NCI-H446 treated with DMSO at 0.1 percent for 48 hours (cell line): Measurements from ENCODE around the gene ACP4.
A peak's percentile ranks its signal among the peaks of the same experiment; 100 is the strongest.
"Not testable (repeated sequence)": the region's sequence is repeated elsewhere in the genome, so short reads cannot be mapped to it uniquely, and the experiment has no call there.

Experiments used
- DNase-seq: peaks from one replicate; lab custom pipeline; 2025; lab: John Stamatoyannopoulos, UW

The ACP4 gene

GRCh38 chr19:50797781-50798658 is 7.8 kb downstream of the ACP4 start:
- no peak for DNase-seq

GRCh38 chr19:50798659-50799546 is 8.7 kb downstream of the ACP4 start:
- no peak for DNase-seq

GRCh38 chr19:50799547-50799851 is 9.3 kb downstream of the ACP4 start:
- no peak for DNase-seq

- DNase-seq: no peak
Observed at GRCh38 chr19:50801107-50801506, 10.9 kb downstream of the ACP4 start.

GRCh38 chr19:50803633-50804419 is 13.6 kb downstream of the ACP4 start:
- peak; percentile 60 for DNase-seq

GRCh38 chr19:50804420-50805272 is 14.4 kb downstream of the ACP4 start:
- peak; percentile 98 for DNase-seq

GRCh38 chr19:50808856-50809255 is 18.6 kb downstream of the ACP4 start:
- DNase-seq: no peak

GRCh38 chr19:50811622-50812238 is 21.5 kb downstream of the ACP4 start:
- not testable (repeated sequence) for DNase-seq

GRCh38 chr19:50812474-50812873 is 22.3 kb downstream of the ACP4 start:
- DNase-seq: no peak

GRCh38 chr19:50814883-50815282 is 24.7 kb downstream of the ACP4 start:
- no peak for DNase-seq

GRCh38 chr19:50815439-50815838 is 25.2 kb downstream of the ACP4 start:
- no peak for DNase-seq

- DNase-seq: no peak
Observed at GRCh38 chr19:50817941-50818858, 28.0 kb downstream of the ACP4 start.

GRCh38 chr19:50818859-50819472 is 28.8 kb downstream of the ACP4 start:
- no peak for DNase-seq

GRCh38 chr19:50819636-50820035 is 29.4 kb downstream of the ACP4 start:
- no peak for DNase-seq

- DNase-seq: no peak
Observed at GRCh38 chr19:50820086-50820485, 29.9 kb downstream of the ACP4 start.

GRCh38 chr19:50820549-50821247 is 30.5 kb downstream of the ACP4 start:
- no peak for DNase-seq

GRCh38 chr19:50821248-50821612 is 31.0 kb downstream of the ACP4 start:
- DNase-seq: no peak

- DNase-seq: no peak
Observed at GRCh38 chr19:50821622-50822021, 31.4 kb downstream of the ACP4 start.
